Dermis microvascular lymphatic vessel endothelial cell (primary cell): Measurements from ENCODE around the gene ZFHX2. TPM values are rescaled to one million over a fixed set of nuclear protein-coding genes. Genes with fewer than 3 reads are reported as not detected.

ENCODE experiments used
- DNase-seq, 2 donors: peaks; one replicate each; pipeline versions ENCODE4 v3.0.0 to v3.0.0-alpha.2; 2010; ENCODE audit warnings: low read depth in 2 of 2
- total RNA-seq: library from RNA; depleted of rRNA; stranded (reverse); fragments of >200 nt; gene quantifications from 2 replicates; pipeline ENCODE4 v1.2.1, GENCODE V29; 2014

ZFHX2 gene
- total RNA-seq, 1 donor from 2014 or later, result 0.13 TPM

GRCh38 chr14:23559926-23560520 is 8.5 kb upstream of the ZFHX2 start:
- no peak for DNase-seq

GRCh38 chr14:23559010-23559925 is 7.7 kb upstream of the ZFHX2 start:
- DNase-seq, result peak in 1 of 2 donors; percentile 57

- no peak for DNase-seq
Measured at GRCh38 chr14:23558346-23559009, 6.9 kb upstream of the ZFHX2 start.

- DNase-seq, result no peak
Measured at GRCh38 chr14:23557946-23558345, 6.4 kb upstream of the ZFHX2 start.

- DNase-seq, result no peak
Measured at GRCh38 chr14:23557521-23557920, 6.0 kb upstream of the ZFHX2 start.

- no peak for DNase-seq
Measured at GRCh38 chr14:23556700-23557440, 5.3 kb upstream of the ZFHX2 start.

GRCh38 chr14:23555882-23556699 is 4.5 kb upstream of the ZFHX2 start, which contains the start of gene THTPA:
Gene THTPA, plus strand, starts transcription at chr14:23556271. Its CDS starts 487 bp downstream, at chr14:23556758.
- peak; percentile 73 to 86 for DNase-seq

- DNase-seq, result no peak
Measured at GRCh38 chr14:23555533-23555881, 3.9 kb upstream of the ZFHX2 start.

- no peak for DNase-seq
Measured at GRCh38 chr14:23550812-23551265, 726 bp downstream of the ZFHX2 start.

- no peak for DNase-seq
Measured at GRCh38 chr14:23550131-23550811, 1.3 kb downstream of the ZFHX2 start.

GRCh38 chr14:23548351-23549318 is 2.9 kb downstream of the ZFHX2 start:
- DNase-seq, result no peak

- DNase-seq, result no peak
Measured at GRCh38 chr14:23547924-23548323, 3.6 kb downstream of the ZFHX2 start.

- no peak for DNase-seq
Measured at GRCh38 chr14:23546450-23547035, 5.0 kb downstream of the ZFHX2 start.

- DNase-seq, result no peak
Measured at GRCh38 chr14:23545740-23546365, 5.7 kb downstream of the ZFHX2 start.

- no peak for DNase-seq
Measured at GRCh38 chr14:23544511-23545447, 6.8 kb downstream of the ZFHX2 start.

GRCh38 chr14:23543403-23543802 is 8.2 kb downstream of the ZFHX2 start:
- no peak for DNase-seq

- DNase-seq, result no peak
Measured at GRCh38 chr14:23542261-23542660, 9.3 kb downstream of the ZFHX2 start.
